SK-N-SH (cell line): ENCODE data around the gene ACAP3. TPM values are rescaled to one million over a fixed set of nuclear protein-coding genes. Genes with fewer than 3 reads are reported as not detected.

ENCODE experiments used
- CTCF ChIA-PET: fragments of 300-600, 350-600 bp; formaldehyde crosslinking; extraction: SDS; loops from one replicate; lab custom pipeline; 2021; lab: Yijun Ruan, JAX
- POLR2A ChIA-PET: fragments of 350-600 bp; sonication (Branson Sonifier 250); formaldehyde crosslinking; extraction: SDS; loops from one replicate; lab custom pipeline; 2020; ENCODE audit warnings: antibody characterized with exemption, inconsistent platforms; lab: Yijun Ruan, JAX
- DNase-seq: peaks from one replicate; pipeline ENCODE4 v3.0.0; 2012
- H2AFZ ChIP-seq: fragments of 200-600 bp; sonication (generic); 2 replicates; pipeline ENCODE4 v1.8.1; 2016; ENCODE audit warnings: antibody characterized with exemption, mild to moderate bottlenecking, low read depth
- H3F3A ChIP-seq: fragments of 200-600 bp; sonication (generic); replicated peaks from 2 replicates; pipeline ENCODE3; 2016; ENCODE audit warnings: antibody characterized with exemption, mild to moderate bottlenecking; ENCODE audit not compliant: insufficient read depth
- H3K27ac ChIP-seq, 2 experiments: fragments of 200-500 bp in 1 of 2; fragments of 200-600 bp in 1 of 2; sonication (Bioruptor generic) in 1 of 2; sonication (generic), shearing (Covaris generic) in 1 of 2; 2 replicates each; pipeline versions ENCODE4 v1.5.1 to v1.6.1; 2014 to 2016; ENCODE audit warnings: low read depth in 2 of 2, inconsistent platforms in 1 of 2, low read length in 1 of 2, mild to moderate bottlenecking in 1 of 2, mixed read lengths in 1 of 2
- H3K27me3 ChIP-seq: fragments of 200-600 bp; sonication (generic), shearing (Covaris generic); 2 replicates; pipeline ENCODE4 v1.6.1; 2016; ENCODE audit warnings: mixed run types; ENCODE audit not compliant: insufficient read depth
- H3K36me3 ChIP-seq, 2 experiments: fragments of 200-500 bp in 1 of 2; fragments of 200-600 bp in 1 of 2; sonication (Bioruptor generic) in 1 of 2; sonication (generic) in 1 of 2; replicated peaks in 1 of 2; 2 replicates each; pipeline versions ENCODE3 to v1.5.1; 2014 to 2016; ENCODE audit warnings: low read length in 1 of 2, mild to moderate bottlenecking in 1 of 2; ENCODE audit not compliant: insufficient read depth in 2 of 2, control insufficient read depth in 1 of 2
- H3K4me1 ChIP-seq, 2 experiments: fragments of 200-500 bp in 1 of 2; fragments of 200-600 bp in 1 of 2; sonication (Bioruptor generic) in 1 of 2; sonication (generic), shearing (Covaris generic) in 1 of 2; 2 replicates each; pipeline versions ENCODE4 v1.5.1 to v1.6.1; 2014 to 2016; ENCODE audit warnings: low read depth in 1 of 2, low read length in 1 of 2, mixed run types in 1 of 2; ENCODE audit not compliant: insufficient read depth in 2 of 2, control insufficient read depth in 1 of 2
- H3K4me2 ChIP-seq: fragments of 200-600 bp; sonication (generic), shearing (Covaris generic); 2 replicates; pipeline ENCODE4 v1.6.1; 2017; ENCODE audit warnings: mixed run types
- H3K4me3 ChIP-seq, 2 experiments: fragments of 200-500 bp in 1 of 2; fragments of 200-600 bp in 1 of 2; sonication (Bioruptor generic) in 1 of 2; sonication (generic), shearing (Covaris generic) in 1 of 2; 2 replicates each; pipeline versions ENCODE4 v1.5.1 to v1.8.1; 2014 to 2016; ENCODE audit warnings: low read depth in 2 of 2, inconsistent platforms in 1 of 2, low read length in 1 of 2, mild to moderate bottlenecking in 1 of 2, mixed read lengths in 1 of 2, moderate library complexity in 1 of 2
- H3K79me2 ChIP-seq: fragments of 200-600 bp; sonication (generic); 2 replicates; pipeline ENCODE4 v1.8.1; 2017; ENCODE audit warnings: mild to moderate bottlenecking; ENCODE audit not compliant: insufficient read depth
- H3K9ac ChIP-seq: fragments of 200-600 bp; sonication (generic); 2 replicates; pipeline ENCODE4 v1.6.1; 2017; ENCODE audit warnings: mixed run types
- H3K9me2 ChIP-seq: fragments of 200-600 bp; sonication (generic); 2 replicates; pipeline ENCODE4 v1.6.1; 2017; ENCODE audit warnings: mixed run types
- H3K9me3 ChIP-seq: fragments of 200-600 bp; sonication (generic); 2 replicates; pipeline ENCODE4 v1.6.1; 2017; ENCODE audit warnings: mixed run types, mild to moderate bottlenecking, moderate library complexity
- H4K20me1 ChIP-seq: fragments of 200-600 bp; sonication (generic); 2 replicates; pipeline ENCODE4 v1.6.1; 2017; ENCODE audit warnings: mild to moderate bottlenecking, mixed run types; ENCODE audit not compliant: insufficient read depth
- CHD2 ChIP-seq: fragments of 150-350 bp; IDR thresholded peaks from 2 replicates; pipeline ENCODE4 v1.6.1; 2018; ENCODE audit warnings: low read length; ENCODE audit not compliant: partially characterized antibody
- CTCF ChIP-seq: fragments of 200-600 bp; sonication (generic); IDR thresholded peaks from 2 replicates; pipeline ENCODE4 v1.6.1; 2017; ENCODE audit warnings: antibody characterized with exemption, mild to moderate bottlenecking, moderate library complexity
- ELF1 ChIP-seq: IDR thresholded peaks from 2 replicates; pipeline ENCODE4 v1.4.0; 2012
- GATA2 ChIP-seq: sonication (generic); formaldehyde crosslinking; IDR thresholded peaks from 2 replicates; pipeline ENCODE4 v1.5.0; 2020; ENCODE audit warnings: mild to moderate bottlenecking, missing genetic modification reagents
- IRF3 ChIP-seq: fragments of 150-350 bp; IDR thresholded peaks from 2 replicates; pipeline ENCODE4 v1.6.1; 2016; ENCODE audit warnings: mild to moderate bottlenecking, low read depth, low read length
- MAX ChIP-seq: IDR thresholded peaks from 2 replicates; pipeline ENCODE4 v1.4.0; 2012; ENCODE audit warnings: low read depth
- RAD21 ChIP-seq: IDR thresholded peaks from 2 replicates; pipeline ENCODE4 v1.6.1; 2012; ENCODE audit warnings: mild to moderate bottlenecking, low read length
- RFX5 ChIP-seq: IDR thresholded peaks from 2 replicates; pipeline ENCODE4 v1.6.1; 2012; ENCODE audit warnings: mild to moderate bottlenecking, improper control_type of control experiment, low read length
- SMC3 ChIP-seq: IDR thresholded peaks from 2 replicates; pipeline ENCODE4 v1.6.1; 2012; ENCODE audit warnings: low read depth, low read length, improper control_type of control experiment
- WGBS: methylation state at CpG from one replicate; pipeline ENCODE4 v1.1.6; 2017; ENCODE audit warnings: low lambda C conversion rate; 5-methylcytosine and 5-hydroxymethylcytosine counted together
- polyA plus RNA-seq, 3 experiments: library from polyadenylated mRNA; depleted of rRNA; stranded (reverse); fragments of >200 nt; gene quantifications; 2 replicates each; pipeline ENCODE4 v1.2.3, GENCODE V29; 2012
- TF ChIP-seq, protein P1 (sequence below): IDR thresholded peaks from 2 replicates; pipeline ENCODE4; 2012
- TF ChIP-seq, protein P2 (sequence below): IDR thresholded peaks from 2 replicates; pipeline ENCODE4 v1.4.0; 2012; ENCODE audit warnings: low read depth, borderline replicate concordance

The ACAP3 gene
- polyA plus RNA-seq, 1 of the 3 experiments (the other 2 are of a cell fraction): 51.7 TPM

GRCh38 chr1:1290238-1290731 is 17.4 kb downstream of the ACAP3 start:
- CTCF ChIA-PET: interaction anchor here (0.6 to 7.3 kb wide), 19 partner anchors 8 to 309 kb away, joined by 3 to 131 read pairs (median 3); partner anchors contain the start of gene UBE2J2
- POLR2A ChIA-PET: interaction anchor here (1.0 kb wide), 2 partner anchors 8 to 168 kb away, joined by 3 to 4 read pairs; no protein-coding TSS in a partner anchor
- peak; percentile 89 for DNase-seq
- Histone ChIP-seq H3K79me2 (no peaks in the 10 kb centered on the region), H3K9me2 (no peaks in the 10 kb centered on the region), H3K4me1 (peaks cover 0 to 6% of the 10 kb centered on the region in 2 experiments; a peak in 1 of 4 replicates), H3K4me2 (no peak overlapping the region), H3K9ac (no peak overlapping the region), H3K27me3 (no peaks in the 10 kb centered on the region), H3K27ac (no peak overlapping the region), H3F3A (no peaks in the 10 kb centered on the region), H3K36me3 (peaks cover 0 to 12% of the 10 kb centered on the region in 2 experiments), H3K9me3 (no peaks in the 10 kb centered on the region), H2AFZ (no peak overlapping the region), H4K20me1 (no peaks in the 10 kb centered on the region), H3K4me3 (no peak overlapping the region)
- TF ChIP-seq IRF3 (no peak), RFX5 (no peak), SMC3 (peak; percentile 46; the same call in 1 of the 2 replicates), RAD21 (peak; percentile 43), MAX (no peak), GATA2 (CRISPR knock-in tag) (no peak), CTCF (peak; percentile 41), CHD2 (no peak), ELF1 (no peak)
- TF ChIP-seq, protein P1, sequence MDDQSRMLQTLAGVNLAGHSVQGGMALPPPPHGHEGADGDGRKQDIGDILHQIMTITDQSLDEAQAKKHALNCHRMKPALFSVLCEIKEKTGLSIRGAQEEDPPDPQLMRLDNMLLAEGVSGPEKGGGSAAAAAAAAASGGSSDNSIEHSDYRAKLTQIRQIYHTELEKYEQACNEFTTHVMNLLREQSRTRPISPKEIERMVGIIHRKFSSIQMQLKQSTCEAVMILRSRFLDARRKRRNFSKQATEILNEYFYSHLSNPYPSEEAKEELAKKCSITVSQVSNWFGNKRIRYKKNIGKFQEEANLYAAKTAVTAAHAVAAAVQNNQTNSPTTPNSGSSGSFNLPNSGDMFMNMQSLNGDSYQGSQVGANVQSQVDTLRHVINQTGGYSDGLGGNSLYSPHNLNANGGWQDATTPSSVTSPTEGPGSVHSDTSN: no peak
- TF ChIP-seq, protein P2, sequence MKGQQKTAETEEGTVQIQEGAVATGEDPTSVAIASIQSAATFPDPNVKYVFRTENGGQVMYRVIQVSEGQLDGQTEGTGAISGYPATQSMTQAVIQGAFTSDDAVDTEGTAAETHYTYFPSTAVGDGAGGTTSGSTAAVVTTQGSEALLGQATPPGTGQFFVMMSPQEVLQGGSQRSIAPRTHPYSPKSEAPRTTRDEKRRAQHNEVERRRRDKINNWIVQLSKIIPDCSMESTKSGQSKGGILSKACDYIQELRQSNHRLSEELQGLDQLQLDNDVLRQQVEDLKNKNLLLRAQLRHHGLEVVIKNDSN: no peak
- WGBS: 92% methylated on average over 6 of the region's 15 CpGs
